ENCODE measurements around the gene FADS6.

DNA sequence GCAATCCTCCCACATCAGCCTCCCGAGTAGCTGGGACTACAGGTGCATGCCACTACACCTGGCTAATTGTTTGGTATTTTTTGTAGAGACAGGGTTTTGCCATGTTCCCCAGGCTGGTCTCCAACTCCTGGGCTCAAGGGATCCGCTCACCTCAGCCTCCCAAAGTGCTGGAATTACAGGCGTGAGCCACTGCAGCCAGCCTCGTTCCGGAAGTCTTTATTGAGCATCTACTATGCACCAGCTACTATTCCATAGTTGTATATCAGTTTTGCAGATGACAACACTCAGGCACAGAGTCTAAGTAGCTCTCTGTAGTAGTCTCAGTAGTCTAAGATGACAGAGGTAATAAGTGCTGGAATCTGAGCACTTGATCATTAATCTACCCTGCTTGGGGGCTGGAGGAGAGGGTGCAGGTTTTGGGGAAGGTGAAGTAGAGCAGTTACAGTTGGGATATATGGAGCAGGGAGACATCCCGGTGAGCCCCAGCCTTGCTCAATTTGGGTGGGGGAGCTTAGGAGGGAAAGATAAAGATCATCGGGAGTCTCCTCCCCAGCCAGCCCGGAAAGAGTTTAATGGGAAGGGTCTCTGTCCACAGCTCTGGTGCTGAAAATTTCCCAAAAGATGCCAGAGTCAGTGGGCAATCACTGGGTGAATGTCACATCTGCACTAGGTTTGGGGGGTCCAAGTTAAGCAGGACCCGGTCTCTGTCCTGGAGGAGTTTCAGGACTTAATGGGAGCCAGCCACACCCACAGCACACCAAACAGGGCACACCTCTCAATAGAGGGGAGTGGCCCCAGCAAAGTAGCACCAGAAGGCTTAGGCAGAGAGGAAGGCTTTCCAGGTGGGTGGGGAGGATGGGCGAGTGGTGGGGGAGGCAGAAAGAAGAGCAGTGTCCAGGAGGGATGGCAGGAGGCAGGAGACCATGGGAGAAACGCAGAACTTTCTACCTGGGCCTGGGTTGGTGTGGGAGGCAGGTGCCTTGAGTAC is 43.9 kb upstream of the FADS6 start:
- TF ChIP-seq, protein P1, sequence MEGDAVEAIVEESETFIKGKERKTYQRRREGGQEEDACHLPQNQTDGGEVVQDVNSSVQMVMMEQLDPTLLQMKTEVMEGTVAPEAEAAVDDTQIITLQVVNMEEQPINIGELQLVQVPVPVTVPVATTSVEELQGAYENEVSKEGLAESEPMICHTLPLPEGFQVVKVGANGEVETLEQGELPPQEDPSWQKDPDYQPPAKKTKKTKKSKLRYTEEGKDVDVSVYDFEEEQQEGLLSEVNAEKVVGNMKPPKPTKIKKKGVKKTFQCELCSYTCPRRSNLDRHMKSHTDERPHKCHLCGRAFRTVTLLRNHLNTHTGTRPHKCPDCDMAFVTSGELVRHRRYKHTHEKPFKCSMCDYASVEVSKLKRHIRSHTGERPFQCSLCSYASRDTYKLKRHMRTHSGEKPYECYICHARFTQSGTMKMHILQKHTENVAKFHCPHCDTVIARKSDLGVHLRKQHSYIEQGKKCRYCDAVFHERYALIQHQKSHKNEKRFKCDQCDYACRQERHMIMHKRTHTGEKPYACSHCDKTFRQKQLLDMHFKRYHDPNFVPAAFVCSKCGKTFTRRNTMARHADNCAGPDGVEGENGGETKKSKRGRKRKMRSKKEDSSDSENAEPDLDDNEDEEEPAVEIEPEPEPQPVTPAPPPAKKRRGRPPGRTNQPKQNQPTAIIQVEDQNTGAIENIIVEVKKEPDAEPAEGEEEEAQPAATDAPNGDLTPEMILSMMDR (IDR thresholded peaks at IDR 0.05): no peak
- TF ChIP-seq SMC3 (IDR thresholded peaks at IDR 0.05; ENCODE audit: low read depth, low read length) (no peak), EZH2phosphoT487 (IDR thresholded peaks at IDR 0.05; ENCODE audit: borderline replicate concordance, low read depth) (no peak), TAF1 (IDR thresholded peaks at IDR 0.05; ENCODE audit: borderline replicate concordance, low read depth, low read length) (no peak), RFX5 (IDR thresholded peaks at IDR 0.05; ENCODE audit: low read length) (no peak), CHD2 (IDR thresholded peaks at IDR 0.05; ENCODE audit: low read length, partially characterized antibody) (no peak), RAD21 (IDR thresholded peaks at IDR 0.05; ENCODE audit: low read length) (no peak), NRF1 (IDR thresholded peaks at IDR 0.05; ENCODE audit: low read depth, low read length) (no peak)
- TF ChIP-seq, protein P2, sequence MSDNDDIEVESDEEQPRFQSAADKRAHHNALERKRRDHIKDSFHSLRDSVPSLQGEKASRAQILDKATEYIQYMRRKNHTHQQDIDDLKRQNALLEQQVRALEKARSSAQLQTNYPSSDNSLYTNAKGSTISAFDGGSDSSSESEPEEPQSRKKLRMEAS (IDR thresholded peaks at IDR 0.05; ENCODE audit: low read depth): no peak
- TF ChIP-seq, protein P3, sequence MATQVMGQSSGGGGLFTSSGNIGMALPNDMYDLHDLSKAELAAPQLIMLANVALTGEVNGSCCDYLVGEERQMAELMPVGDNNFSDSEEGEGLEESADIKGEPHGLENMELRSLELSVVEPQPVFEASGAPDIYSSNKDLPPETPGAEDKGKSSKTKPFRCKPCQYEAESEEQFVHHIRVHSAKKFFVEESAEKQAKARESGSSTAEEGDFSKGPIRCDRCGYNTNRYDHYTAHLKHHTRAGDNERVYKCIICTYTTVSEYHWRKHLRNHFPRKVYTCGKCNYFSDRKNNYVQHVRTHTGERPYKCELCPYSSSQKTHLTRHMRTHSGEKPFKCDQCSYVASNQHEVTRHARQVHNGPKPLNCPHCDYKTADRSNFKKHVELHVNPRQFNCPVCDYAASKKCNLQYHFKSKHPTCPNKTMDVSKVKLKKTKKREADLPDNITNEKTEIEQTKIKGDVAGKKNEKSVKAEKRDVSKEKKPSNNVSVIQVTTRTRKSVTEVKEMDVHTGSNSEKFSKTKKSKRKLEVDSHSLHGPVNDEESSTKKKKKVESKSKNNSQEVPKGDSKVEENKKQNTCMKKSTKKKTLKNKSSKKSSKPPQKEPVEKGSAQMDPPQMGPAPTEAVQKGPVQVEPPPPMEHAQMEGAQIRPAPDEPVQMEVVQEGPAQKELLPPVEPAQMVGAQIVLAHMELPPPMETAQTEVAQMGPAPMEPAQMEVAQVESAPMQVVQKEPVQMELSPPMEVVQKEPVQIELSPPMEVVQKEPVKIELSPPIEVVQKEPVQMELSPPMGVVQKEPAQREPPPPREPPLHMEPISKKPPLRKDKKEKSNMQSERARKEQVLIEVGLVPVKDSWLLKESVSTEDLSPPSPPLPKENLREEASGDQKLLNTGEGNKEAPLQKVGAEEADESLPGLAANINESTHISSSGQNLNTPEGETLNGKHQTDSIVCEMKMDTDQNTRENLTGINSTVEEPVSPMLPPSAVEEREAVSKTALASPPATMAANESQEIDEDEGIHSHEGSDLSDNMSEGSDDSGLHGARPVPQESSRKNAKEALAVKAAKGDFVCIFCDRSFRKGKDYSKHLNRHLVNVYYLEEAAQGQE (IDR thresholded peaks at IDR 0.05; ENCODE audit: low read depth, low read length): peak; percentile 94
